Sciatic nerve (tissue), 1 donor: Measurements from ENCODE around the gene MED13. TPM values are rescaled to one million over a fixed set of nuclear protein-coding genes. Genes with fewer than 3 reads are reported as not detected.

Experiments used
- total RNA-seq: library from RNA; stranded (reverse); fragmentation: NEBNext Ultra II Directional; extraction: Animal tissue kit (Norgen Biotek cat#: 25700); gene quantifications from one replicate; pipeline ENCODE4 v1.2.1, GENCODE V29; 2021
- donor health status: DM: no; HTN: no; CAD: no.

MED13 gene
- total RNA-seq, 1 donor from 2014 or later = 76.7 TPM

Other genes with a start within 250 kb of the MED13 start
- gene BRIP1, start 201.8 kb downstream of the MED13 start, total RNA-seq = 0.53 TPM
- gene INTS2, start 137.3 kb downstream of the MED13 start, total RNA-seq = 16.0 TPM